Stimulated activated naive CD4-positive, alpha-beta T cell treated with Interleukin-2 at 50 U/mL for 16 hours (primary cell): Measurements from ENCODE around the gene INTU.

Source experiments
- DNase-seq: peaks from one replicate; lab custom pipeline; 2025; lab: John Stamatoyannopoulos, UW

INTU gene

DNA sequence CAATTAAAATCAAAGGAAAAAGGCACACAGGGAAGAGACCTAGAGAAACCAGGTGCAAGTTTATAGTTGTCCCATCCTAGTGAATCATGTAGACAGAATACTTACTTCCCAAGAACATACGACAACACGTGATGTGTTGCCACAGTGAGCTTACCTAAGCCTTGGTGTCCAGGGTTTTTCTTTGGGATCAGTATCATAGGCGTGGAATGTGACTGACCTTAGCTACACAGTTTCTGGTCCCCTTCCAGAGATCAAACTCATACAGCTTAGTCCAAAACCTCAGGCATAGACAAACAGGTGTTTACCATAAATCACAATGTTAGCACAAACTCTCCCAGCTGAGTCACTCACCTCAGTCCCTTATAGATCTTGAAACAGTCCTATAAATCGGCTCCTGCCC, 115.1 kb downstream of the INTU start:
- DNase-seq: no peak

DNA sequence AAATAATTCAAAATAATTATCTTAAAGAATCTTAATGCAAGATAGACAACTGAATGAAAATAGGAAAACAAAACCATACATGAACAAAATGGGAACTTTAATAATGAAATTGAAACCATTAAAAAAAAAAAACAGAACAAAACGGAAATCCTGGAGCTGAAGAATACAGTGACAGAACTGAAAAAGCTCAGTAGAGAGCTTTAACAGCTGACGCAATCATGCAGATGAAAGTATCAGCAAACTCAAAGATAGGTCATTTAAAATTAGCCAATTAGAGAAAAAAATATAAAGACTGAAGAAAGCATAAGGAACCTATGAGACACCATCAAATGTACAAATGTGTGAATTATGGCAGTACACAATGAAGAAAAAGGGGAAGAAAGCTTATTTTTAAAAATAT, 116.2 kb downstream of the INTU start:
- DNase-seq: no peak

GRCh38 chr4:127756906-127757305, 124.1 kb downstream of the INTU start:
- no peak for DNase-seq

DNA sequence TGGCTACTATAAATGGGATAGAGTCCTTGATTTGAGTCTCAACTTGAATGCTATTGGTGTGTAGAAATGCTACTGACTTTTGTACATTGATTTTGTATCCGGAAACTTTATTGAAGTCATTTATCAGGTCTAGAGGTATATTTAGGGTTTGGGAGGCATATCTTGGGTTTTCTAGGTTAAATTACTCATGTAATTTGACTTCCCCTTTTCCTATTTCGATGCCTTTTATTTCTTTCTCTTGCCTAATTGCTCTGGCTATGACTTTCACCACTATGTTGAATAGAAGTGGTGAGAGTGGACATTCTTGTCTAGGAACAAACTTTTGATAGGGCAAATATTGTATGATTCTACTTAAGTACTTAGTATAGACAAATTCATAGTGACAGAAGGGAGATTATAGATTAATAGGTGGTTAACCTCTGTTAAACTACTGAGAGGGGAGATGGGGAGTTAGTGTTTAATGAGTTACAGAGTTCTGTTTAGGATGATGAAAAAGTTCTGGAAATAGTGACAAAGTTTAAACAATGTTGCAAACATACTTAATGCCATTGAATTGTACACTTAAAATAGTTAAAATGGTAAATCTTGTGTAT, 126.6 kb downstream of the INTU start:
- DNase-seq: no peak

DNA sequence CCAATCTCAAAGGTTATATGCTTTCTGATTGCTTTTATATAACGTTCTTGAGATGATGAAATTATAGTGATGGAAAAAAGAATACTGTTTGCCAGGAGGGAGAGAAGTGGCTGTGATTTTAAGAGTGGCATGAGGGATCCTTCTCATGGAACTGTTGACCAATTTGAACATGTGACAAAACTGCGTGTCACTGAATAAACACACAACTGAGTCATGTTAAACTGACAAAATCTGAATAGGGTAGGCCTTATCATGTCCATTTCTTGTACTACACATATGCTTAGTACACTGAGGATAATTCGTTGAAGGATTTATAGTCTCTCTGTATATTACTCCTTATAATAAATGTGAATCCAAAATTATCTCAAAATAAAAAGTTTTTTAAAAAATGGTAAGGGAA, 127.1 kb downstream of the INTU start:
- no peak for DNase-seq

DNA sequence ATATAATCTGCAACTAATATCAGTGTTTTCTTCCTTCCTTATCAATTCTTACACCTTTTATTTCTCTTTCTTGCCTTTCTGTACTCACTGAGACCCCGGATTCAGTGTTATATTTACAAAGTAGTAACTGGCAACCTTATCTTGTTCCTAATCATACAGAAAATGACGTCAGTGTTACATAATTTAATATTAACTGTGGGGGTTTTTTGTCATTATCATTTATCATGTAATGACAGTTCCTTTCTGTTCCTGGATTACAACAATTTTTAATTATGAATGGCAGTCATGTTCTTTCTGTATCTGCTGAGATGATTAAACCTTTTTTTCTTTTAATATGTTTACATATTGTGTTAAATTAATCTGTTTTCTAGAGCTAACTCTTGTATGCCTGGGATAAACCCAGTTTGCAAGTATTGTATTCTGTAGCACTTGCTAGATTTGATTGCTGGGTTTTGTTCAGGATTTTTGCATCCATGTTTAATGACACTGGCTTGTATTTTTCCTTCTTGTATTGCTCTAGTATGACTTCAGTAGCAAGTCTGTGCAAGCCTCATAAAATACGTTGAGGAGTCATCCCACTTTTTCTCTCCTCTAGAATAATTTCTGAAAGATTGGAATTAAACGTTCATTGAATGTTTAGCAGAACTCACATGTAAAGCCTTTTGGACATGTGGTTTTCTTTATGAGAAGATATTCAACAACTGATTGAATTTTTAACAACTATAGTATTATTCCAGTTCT, 138.9 kb downstream of the INTU start:
- DNase-seq: no peak

DNA sequence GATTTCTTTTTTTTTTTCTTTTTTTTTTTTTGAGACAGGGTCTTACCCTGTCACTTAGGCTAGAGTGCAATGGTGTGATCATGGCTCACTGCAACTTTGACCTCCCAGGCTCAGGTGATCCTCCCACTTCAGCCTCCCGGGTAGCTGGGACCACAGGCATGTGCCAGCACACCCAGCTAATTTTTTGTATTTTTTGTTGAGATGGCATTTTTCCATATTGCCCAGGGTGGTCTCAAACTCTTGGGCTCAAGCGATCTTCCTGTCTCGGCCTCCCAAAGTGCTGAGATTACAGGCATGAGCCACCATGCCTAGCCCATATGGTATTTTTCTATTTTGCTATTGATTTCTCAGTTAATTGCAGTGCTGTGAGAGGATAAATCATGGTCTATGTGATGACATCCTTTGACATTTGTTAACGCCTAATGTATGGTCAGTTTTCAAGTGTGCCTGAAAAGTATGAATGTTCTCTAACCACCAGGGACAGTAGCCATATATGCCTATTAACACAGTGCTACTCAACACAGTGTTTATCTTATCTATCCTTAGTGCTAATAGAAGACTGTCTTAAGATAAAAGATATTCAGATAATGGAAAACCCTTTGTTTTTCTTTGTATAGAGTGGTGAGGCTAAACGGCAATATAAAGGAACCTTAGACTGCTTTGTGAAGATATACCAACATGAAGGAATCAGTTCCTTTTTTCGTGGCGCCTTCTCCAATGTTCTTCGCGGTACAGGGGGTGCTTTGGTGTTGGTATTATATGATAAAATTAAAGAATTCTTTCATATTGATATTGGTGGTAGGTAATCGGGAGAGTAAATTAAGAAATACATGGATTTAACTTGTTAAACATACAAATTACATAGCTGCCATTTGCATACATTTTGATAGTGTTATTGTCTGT, 140.3 kb downstream of the INTU start:
- DNase-seq: no peak

GRCh38 chr4:127775843-127776242, 143.1 kb downstream of the INTU start:
- no peak for DNase-seq
